PC-3 (cell line): ENCODE measurements around the gene CHRM5.

ENCODE experiments used
- CTCF ChIP-seq: fragments of 300-600 bp; sonication (generic); conservative IDR thresholded peaks from 2 replicates; pipeline ENCODE4 v1.5.1; 2017; ENCODE audit warnings: antibody characterized with exemption, low read depth, mild to moderate bottlenecking, low read length
- EZH2 ChIP-seq: fragments of 300-600 bp; sonication (generic); IDR thresholded peaks from one replicate; pipeline ENCODE4 v1.6.1; 2017; ENCODE audit warnings: antibody characterized with exemption, mild to moderate bottlenecking, low read length; ENCODE audit not compliant: unreplicated experiment
- EZH2phosphoT487 ChIP-seq: fragments of 300-600 bp; sonication (generic); IDR thresholded peaks from 2 replicates; pipeline ENCODE4 v1.6.1; 2018; ENCODE audit warnings: mild to moderate bottlenecking, antibody characterized with exemption, low read length, borderline replicate concordance

GRCh38 chr15:33926260-33926659, 42.0 kb upstream of the CHRM5 start:
- TF ChIP-seq CTCF (no peak), EZH2phosphoT487 (no peak), EZH2 (no peak)
